ENCODE data around the gene PLCG1. TPM values are rescaled to one million over a fixed set of nuclear protein-coding genes. Genes with fewer than 3 reads are reported as not detected.

Gene PLCG1
- total RNA-seq, 2 experiments from 2014 or later, result 387 to 404 TPM

- H3K27ac Mint-ChIP-seq, result no peak overlapping the region
- Histone ChIP-seq H3K36me3 (ENCODE audit: insufficient read depth, low read length) (no peaks in the 10 kb centered on the region), H3K4me1 (ENCODE audit: insufficient read depth, low read length) (no peaks in the 10 kb centered on the region), H3K27ac (ENCODE audit: low read depth in 1 of 2, low read length in 2 of 2) (no peak overlapping the region), H3K27me3 (ENCODE audit: control insufficient read depth in 1 of 2, insufficient read depth in 2 of 2, low read length in 2 of 2) (no peaks in the 10 kb centered on the region), H3K4me3 (ENCODE audit: low read length) (no peak overlapping the region), H3K9me3 (ENCODE audit: control insufficient read depth in 1 of 2, insufficient read depth in 1 of 2, low read length in 2 of 2) (no peaks in the 10 kb centered on the region)
- H3K4me1 Mint-ChIP-seq (ENCODE audit: low read depth), result no peaks in the 10 kb centered on the region
- no peak overlapping the region for H3K4me3 Mint-ChIP-seq
- POLR2A ChIA-PET, result no interaction called here
- no peaks in the 10 kb centered on the region for H3K27me3 Mint-ChIP-seq
- intact Hi-C loops (cut with DNase I, micrococcal nuclease), result no loop called here
- CTCF ChIA-PET, result no interaction called here
- H3K9me3 Mint-ChIP-seq, result no peaks in the 10 kb centered on the region
- TF ChIP-seq CTCF (IDR thresholded peaks at IDR 0.05), result no peak
- H3K36me3 Mint-ChIP-seq (ENCODE audit: low read depth), result no peaks in the 10 kb centered on the region
- DNase-seq (no peak), ATAC-seq (ENCODE audit: poor library complexity) (no peak)
Measured at GRCh38 chr20:41222703-41223102, 85.4 kb downstream of the PLCG1 start.

GRCh38 chr20:41223112-41223511, 85.8 kb downstream of the PLCG1 start:
- POLR2A ChIA-PET, result no interaction called here
- Mint-ChIP-seq H3K36me3 (ENCODE audit: low read depth) (no peaks in the 10 kb centered on the region), H3K4me1 (ENCODE audit: low read depth) (no peaks in the 10 kb centered on the region), H3K4me3 (no peak overlapping the region), H3K27me3 (no peaks in the 10 kb centered on the region), H3K9me3 (no peaks in the 10 kb centered on the region), H3K27ac (no peak overlapping the region)
- intact Hi-C loops (cut with DNase I, micrococcal nuclease), result no loop called here
- Histone ChIP-seq H3K9me3 (ENCODE audit: control insufficient read depth in 1 of 2, insufficient read depth in 1 of 2, low read length in 2 of 2) (no peaks in the 10 kb centered on the region), H3K4me3 (ENCODE audit: low read length) (no peak overlapping the region), H3K27ac (ENCODE audit: low read depth in 1 of 2, low read length in 2 of 2) (no peak overlapping the region), H3K4me1 (ENCODE audit: insufficient read depth, low read length) (no peaks in the 10 kb centered on the region), H3K27me3 (ENCODE audit: control insufficient read depth in 1 of 2, insufficient read depth in 2 of 2, low read length in 2 of 2) (no peaks in the 10 kb centered on the region), H3K36me3 (ENCODE audit: insufficient read depth, low read length) (no peaks in the 10 kb centered on the region)
- DNase-seq, result no peak
- CTCF ChIA-PET, result no interaction called here
- TF ChIP-seq CTCF (IDR thresholded peaks at IDR 0.05), result no peak
- ATAC-seq (ENCODE audit: poor library complexity), result no peak

DNA sequence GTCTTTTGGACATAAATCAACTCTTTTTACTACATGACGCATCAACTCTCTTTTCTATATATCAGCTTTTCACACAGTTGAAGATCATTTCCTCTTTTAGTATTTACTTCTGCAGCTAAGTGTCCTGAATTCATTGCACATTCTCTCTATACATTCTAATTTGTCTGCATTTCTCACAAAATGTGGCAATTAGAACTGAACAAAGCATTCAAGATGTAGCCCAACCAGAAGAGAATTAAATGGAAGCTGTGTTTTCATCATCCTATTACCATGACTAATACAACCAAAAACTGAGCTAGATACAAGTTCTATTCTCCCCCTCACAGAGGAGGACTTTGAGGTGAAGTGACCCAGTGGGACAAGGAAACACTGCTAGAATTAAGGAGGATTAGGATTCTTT, 86.9 kb downstream of the PLCG1 start:
- no peaks in the 10 kb centered on the region for H3K4me1 ChIP-seq (ENCODE audit: insufficient read depth, low read length)
- CTCF ChIA-PET, result interaction anchor here (0.6 to 1.2 kb wide), 2 partner anchors 37 to 89 kb away, joined by 3 to 5 read pairs; no protein-coding TSS in a partner anchor
- no peak for TF ChIP-seq CTCF (IDR thresholded peaks at IDR 0.05)
- no peak overlapping the region for H3K4me3 Mint-ChIP-seq
- H3K27ac Mint-ChIP-seq, result no peak overlapping the region
- no peaks in the 10 kb centered on the region for H3K9me3 Mint-ChIP-seq
- no peaks in the 10 kb centered on the region for H3K36me3 Mint-ChIP-seq (ENCODE audit: low read depth)
- intact Hi-C loops (cut with DNase I, micrococcal nuclease), result no loop called here
- no peak overlapping the region for H3K27ac ChIP-seq (ENCODE audit: low read depth in 1 of 2, low read length in 2 of 2)
- no peak overlapping the region for H3K4me3 ChIP-seq (ENCODE audit: low read length)
- DNase-seq (no peak), ATAC-seq (ENCODE audit: poor library complexity) (no peak)
- no peaks in the 10 kb centered on the region for H3K27me3 Mint-ChIP-seq
- POLR2A ChIA-PET, result interaction anchor here (1.4 kb wide), 2 partner anchors 87 to 89 kb away, joined by 4 to 5 read pairs; partner anchors contain the start of gene PLCG1
- no peaks in the 10 kb centered on the region for H3K27me3 ChIP-seq (ENCODE audit: control insufficient read depth in 1 of 2, insufficient read depth in 2 of 2, low read length in 2 of 2)
- H3K4me1 Mint-ChIP-seq (ENCODE audit: low read depth), result no peaks in the 10 kb centered on the region
- H3K36me3 ChIP-seq (ENCODE audit: insufficient read depth, low read length), result no peaks in the 10 kb centered on the region
- no peaks in the 10 kb centered on the region for H3K9me3 ChIP-seq (ENCODE audit: control insufficient read depth in 1 of 2, insufficient read depth in 1 of 2, low read length in 2 of 2)
